ENCODE results near the gene NUDT16. TPM values are rescaled to one million over a fixed set of nuclear protein-coding genes. Genes with fewer than 3 reads are reported as not detected.
A peak's percentile ranks its signal among the peaks of the same experiment; 100 is the strongest.
"Not testable (repeated sequence)": the region's sequence is repeated elsewhere in the genome, so short reads cannot be mapped to it uniquely, and the experiment has no call there.

Gene NUDT16
- total and polyA plus RNA-seq, 4 experiments from 2014 or later: 4.0 to 16.7 (median 10.6) TPM

GRCh38 chr3:131361464-131362421 lies 19.8 kb upstream of the NUDT16 start:
- Histone ChIP-seq H3K27ac (ENCODE audit: low read depth, low read length) (no peak overlapping the region), H3K4me1 (ENCODE audit: insufficient read depth, low read length) (no peaks in the 10 kb centered on the region), H3K36me3 (ENCODE audit: insufficient read depth, low read length) (no peaks in the 10 kb centered on the region), H3K27me3 (ENCODE audit: insufficient read depth, low read length) (peaks cover 4% of the 10 kb centered on the region), H3K9me3 (ENCODE audit: control insufficient read depth in 1 of 2, low read length in 2 of 2) (no peaks in the 10 kb centered on the region), H3K4me3 (ENCODE audit: low read length in 2 of 2) (no peak overlapping the region)
- no peak overlapping the region for H3K27ac Mint-ChIP-seq
- H3K36me3 Mint-ChIP-seq: peaks cover 0 to 4% of the 10 kb centered on the region in 2 donors
- peaks cover 5 to 17% (median 10%) of the 10 kb centered on the region in 4 donors for H3K4me1 Mint-ChIP-seq
- POLR2A ChIA-PET (ENCODE audit: partially characterized antibody): no interaction called here
- H3K4me3 Mint-ChIP-seq: peak overlapping the region; percentile 26 to 77 (median 62)
- H3K9me3 Mint-ChIP-seq: peaks cover 0 to 19% (median 9%) of the 10 kb centered on the region in 8 donors
- intact Hi-C loops (cut with micrococcal nuclease): no loop called here
- peak in 1 of 5 donors; percentile 3 for DNase-seq
- CTCF ChIA-PET (ENCODE audit: partially characterized antibody): no interaction called here
- H3K27me3 Mint-ChIP-seq: peaks cover 25 to 36% of the 10 kb centered on the region in 2 donors

- no peaks in the 10 kb centered on the region for H3K9me3 ChIP-seq (ENCODE audit: control insufficient read depth in 1 of 2, low read length in 2 of 2)
- H3K4me1 Mint-ChIP-seq: peaks cover 5 to 17% (median 10%) of the 10 kb centered on the region in 4 donors
- peaks cover 0 to 4% of the 10 kb centered on the region in 2 donors for H3K36me3 Mint-ChIP-seq
- DNase-seq: no peak
- H3K36me3 ChIP-seq (ENCODE audit: insufficient read depth, low read length): no peaks in the 10 kb centered on the region
- H3K9me3 Mint-ChIP-seq: peaks cover 0 to 22% (median 11%) of the 10 kb centered on the region in 8 donors
- H3K4me3 ChIP-seq (ENCODE audit: low read length in 2 of 2): no peak overlapping the region
- peaks cover 4% of the 10 kb centered on the region for H3K27me3 ChIP-seq (ENCODE audit: insufficient read depth, low read length)
- no peaks in the 10 kb centered on the region for H3K4me1 ChIP-seq (ENCODE audit: insufficient read depth, low read length)
- CTCF ChIA-PET (ENCODE audit: partially characterized antibody): no interaction called here
- intact Hi-C loops (cut with micrococcal nuclease): no loop called here
- H3K27ac Mint-ChIP-seq: no peak overlapping the region
- peaks cover 25 to 36% of the 10 kb centered on the region in 2 donors for H3K27me3 Mint-ChIP-seq
- POLR2A ChIA-PET (ENCODE audit: partially characterized antibody): no interaction called here
- peak overlapping the region in 1 of 8 donors; percentile 35 for H3K4me3 Mint-ChIP-seq
- no peak overlapping the region for H3K27ac ChIP-seq (ENCODE audit: low read depth, low read length)
Measured at GRCh38 chr3:131363275-131363674, 18.3 kb upstream of the NUDT16 start.

- Mint-ChIP-seq H3K27ac (peak overlapping the region in 3 of 7 donors; percentile 2 to 78 (median 68)), H3K27me3 (peaks cover 0 to 2% of the 10 kb centered on the region in 2 donors), H3K4me3 (no peak overlapping the region), H3K4me1 (peaks cover 0 to 6% (median 3%) of the 10 kb centered on the region in 4 donors), H3K9me3 (peaks cover 0 to 14% (median 1%) of the 10 kb centered on the region in 8 donors), H3K36me3 (peaks cover 10 to 11% of the 10 kb centered on the region in 2 donors)
- POLR2A ChIA-PET (ENCODE audit: partially characterized antibody): no interaction called here
- Histone ChIP-seq H3K27me3 (ENCODE audit: insufficient read depth, low read length) (no peaks in the 10 kb centered on the region), H3K9me3 (ENCODE audit: control insufficient read depth in 1 of 2, low read length in 2 of 2) (no peaks in the 10 kb centered on the region), H3K4me3 (ENCODE audit: low read length in 2 of 2) (no peak overlapping the region), H3K4me1 (ENCODE audit: insufficient read depth, low read length) (no peaks in the 10 kb centered on the region), H3K36me3 (ENCODE audit: insufficient read depth, low read length) (no peaks in the 10 kb centered on the region), H3K27ac (ENCODE audit: low read depth, low read length) (no peak overlapping the region)
- intact Hi-C loops (cut with micrococcal nuclease): no loop called here
- CTCF ChIA-PET (ENCODE audit: partially characterized antibody): interaction anchor here (0.7 kb wide), 1 partner anchor 9 kb away, joined by 3 read pairs; no protein-coding TSS in a partner anchor
- no peak for DNase-seq
Measured at GRCh38 chr3:131370935-131371687, 10.5 kb upstream of the NUDT16 start.

GRCh38 chr3:131371688-131372066 lies 9.9 kb upstream of the NUDT16 start:
- H3K36me3 Mint-ChIP-seq: peaks cover 11 to 15% of the 10 kb centered on the region in 2 donors
- H3K9me3 Mint-ChIP-seq: peaks cover 0 to 9% (median under 1%) of the 10 kb centered on the region in 8 donors
- no peak overlapping the region for H3K4me3 Mint-ChIP-seq
- no peaks in the 10 kb centered on the region for H3K27me3 Mint-ChIP-seq
- POLR2A ChIA-PET (ENCODE audit: partially characterized antibody): no interaction called here
- DNase-seq: no peak
- Histone ChIP-seq H3K36me3 (ENCODE audit: insufficient read depth, low read length) (no peaks in the 10 kb centered on the region), H3K4me3 (ENCODE audit: low read length in 2 of 2) (no peak overlapping the region), H3K27ac (ENCODE audit: low read depth, low read length) (no peak overlapping the region), H3K4me1 (ENCODE audit: insufficient read depth, low read length) (no peaks in the 10 kb centered on the region), H3K27me3 (ENCODE audit: insufficient read depth, low read length) (no peaks in the 10 kb centered on the region), H3K9me3 (ENCODE audit: control insufficient read depth in 1 of 2, low read length in 2 of 2) (no peaks in the 10 kb centered on the region)
- H3K27ac Mint-ChIP-seq: peak overlapping the region in 2 of 7 donors; percentile 2 to 43
- H3K4me1 Mint-ChIP-seq: peaks cover 0 to 6% (median 3%) of the 10 kb centered on the region in 4 donors
- CTCF ChIA-PET (ENCODE audit: partially characterized antibody): interaction anchor here (1.7 kb wide), 1 partner anchor 10 kb away, joined by 3 read pairs; the partner anchor contains the start of gene NUDT16
- intact Hi-C loops (cut with micrococcal nuclease): no loop called here

GRCh38 chr3:131374741-131375140 lies 6.8 kb upstream of the NUDT16 start:
- H3K4me1 ChIP-seq (ENCODE audit: insufficient read depth, low read length): no peaks in the 10 kb centered on the region
- no peak overlapping the region for H3K27ac ChIP-seq (ENCODE audit: low read depth, low read length)
- no peaks in the 10 kb centered on the region for H3K27me3 ChIP-seq (ENCODE audit: insufficient read depth, low read length)
- Mint-ChIP-seq H3K4me1 (peaks cover 2 to 9% (median 6%) of the 10 kb centered on the region in 4 donors), H3K36me3 (peaks cover 12 to 18% of the 10 kb centered on the region in 2 donors), H3K4me3 (no peak overlapping the region), H3K27me3 (no peaks in the 10 kb centered on the region), H3K27ac (no peak overlapping the region), H3K9me3 (no peaks in the 10 kb centered on the region)
- POLR2A ChIA-PET (ENCODE audit: partially characterized antibody): no interaction called here
- no peaks in the 10 kb centered on the region for H3K9me3 ChIP-seq (ENCODE audit: control insufficient read depth in 1 of 2, low read length in 2 of 2)
- no peaks in the 10 kb centered on the region for H3K36me3 ChIP-seq (ENCODE audit: insufficient read depth, low read length)
- intact Hi-C loops (cut with micrococcal nuclease): no loop called here
- DNase-seq: no peak
- CTCF ChIA-PET (ENCODE audit: partially characterized antibody): no interaction called here
- no peak overlapping the region for H3K4me3 ChIP-seq (ENCODE audit: low read length in 2 of 2)

GRCh38 chr3:131380821-131381444 lies 641 bp upstream of the NUDT16 start:
- H3K36me3 Mint-ChIP-seq: peaks cover 17 to 20% of the 10 kb centered on the region in 2 donors
- H3K4me3 ChIP-seq (ENCODE audit: low read length in 2 of 2): peak overlapping the region; percentile 89 to 95
- not testable (repeated sequence) for H3K27me3 Mint-ChIP-seq; H3K9me3 Mint-ChIP-seq; H3K27me3 ChIP-seq (ENCODE audit: insufficient read depth, low read length); DNase-seq; H3K36me3 ChIP-seq (ENCODE audit: insufficient read depth, low read length); H3K9me3 ChIP-seq (ENCODE audit: control insufficient read depth in 1 of 2, low read length in 2 of 2)
- ChIA-PET CTCF (ENCODE audit: partially characterized antibody) (interaction anchor here (0.7 to 2.1 kb wide), 7 partner anchors 10 to 487 kb away, joined by 3 to 8 read pairs (median 4); partner anchors contain the start of gene ATP2C1), POLR2A (ENCODE audit: partially characterized antibody) (interaction anchor here (1.0 to 2.6 kb wide), 5 partner anchors 15 to 354 kb away, joined by 4 to 31 read pairs (median 5); partner anchors contain the start of genes ASTE1 and NEK11)
- peaks cover 21% of the 10 kb centered on the region for H3K4me1 ChIP-seq (ENCODE audit: insufficient read depth, low read length)
- peak overlapping the region; percentile 61 for H3K27ac ChIP-seq (ENCODE audit: low read depth, low read length)
- H3K27ac Mint-ChIP-seq: peak overlapping the region; percentile 90 to 99 (median 96)
- H3K4me1 Mint-ChIP-seq: peaks cover 26 to 36% (median 31%) of the 10 kb centered on the region in 4 donors
- H3K4me3 Mint-ChIP-seq: peak overlapping the region; percentile 96 to 98 (median 96)
- intact Hi-C loops (cut with micrococcal nuclease): loop anchor here (1.0 to 5.0 kb wide), 6 partner anchors 122 to 1341 kb away; partner anchors contain the start of genes ASTE1, ATP2C1, MRPL3 and NEK11

Data from CD4-positive, alpha-beta memory T cell (primary cell).